ENCODE results near the gene CLDN15.

DNA sequence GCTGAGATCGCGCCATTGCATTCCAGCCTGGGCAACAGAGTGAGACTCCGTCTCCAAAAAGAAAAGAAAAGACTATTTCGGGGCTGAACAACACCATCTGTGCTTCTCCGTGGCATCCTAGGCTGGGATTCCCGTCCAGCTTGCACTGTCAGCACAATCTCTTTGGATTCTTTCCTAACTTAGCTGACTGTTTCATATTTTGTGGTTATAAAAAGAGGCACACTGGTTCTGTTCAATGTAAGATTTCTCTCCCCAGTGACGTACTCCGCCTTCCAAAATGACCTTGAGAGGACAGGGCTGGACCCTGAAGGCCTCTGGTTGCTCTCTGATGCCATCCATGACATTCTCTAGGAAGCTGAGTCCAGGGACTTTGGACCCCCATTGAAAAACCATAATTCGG lies 10.9 kb downstream of the CLDN15 start:
- TF ChIP-seq, protein P1, sequence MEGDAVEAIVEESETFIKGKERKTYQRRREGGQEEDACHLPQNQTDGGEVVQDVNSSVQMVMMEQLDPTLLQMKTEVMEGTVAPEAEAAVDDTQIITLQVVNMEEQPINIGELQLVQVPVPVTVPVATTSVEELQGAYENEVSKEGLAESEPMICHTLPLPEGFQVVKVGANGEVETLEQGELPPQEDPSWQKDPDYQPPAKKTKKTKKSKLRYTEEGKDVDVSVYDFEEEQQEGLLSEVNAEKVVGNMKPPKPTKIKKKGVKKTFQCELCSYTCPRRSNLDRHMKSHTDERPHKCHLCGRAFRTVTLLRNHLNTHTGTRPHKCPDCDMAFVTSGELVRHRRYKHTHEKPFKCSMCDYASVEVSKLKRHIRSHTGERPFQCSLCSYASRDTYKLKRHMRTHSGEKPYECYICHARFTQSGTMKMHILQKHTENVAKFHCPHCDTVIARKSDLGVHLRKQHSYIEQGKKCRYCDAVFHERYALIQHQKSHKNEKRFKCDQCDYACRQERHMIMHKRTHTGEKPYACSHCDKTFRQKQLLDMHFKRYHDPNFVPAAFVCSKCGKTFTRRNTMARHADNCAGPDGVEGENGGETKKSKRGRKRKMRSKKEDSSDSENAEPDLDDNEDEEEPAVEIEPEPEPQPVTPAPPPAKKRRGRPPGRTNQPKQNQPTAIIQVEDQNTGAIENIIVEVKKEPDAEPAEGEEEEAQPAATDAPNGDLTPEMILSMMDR (IDR thresholded peaks at IDR 0.05) = no peak
- TF ChIP-seq EP300 (IDR thresholded peaks at IDR 0.05) = no peak
- TF ChIP-seq POLR2A (IDR thresholded peaks at IDR 0.05) = no peak
